COLO668 (cell line): ENCODE results near the gene CKS1B.
A peak's percentile ranks its signal among the peaks of the same experiment; 100 is the strongest.

Source experiments
- DNase-seq: peaks from one replicate; lab custom pipeline; 2025; ENCODE audit not compliant: unreplicated experiment; lab: John Stamatoyannopoulos, UW

CKS1B gene

GRCh38 chr1:155000411-155000725 is 25.9 kb downstream of the CKS1B start:
- DNase-seq: no peak

- DNase-seq: peak; percentile 98
Observed at GRCh38 chr1:155000726-155001424, 26.4 kb downstream of the CKS1B start.

- DNase-seq: no peak
Observed at GRCh38 chr1:155001425-155001674, 26.9 kb downstream of the CKS1B start.

- DNase-seq: peak; percentile 100
Observed at GRCh38 chr1:155001675-155002463, 27.4 kb downstream of the CKS1B start.

GRCh38 chr1:155002464-155003226 is 28.2 kb downstream of the CKS1B start, which contains the start of gene ZBTB7B:
TSS of gene ZBTB7B (plus strand) at chr1:155002802. CDS start at chr1:155014661, 11,859 bp downstream.
- peak; percentile 71 for DNase-seq

- peak; percentile 57 for DNase-seq
Observed at GRCh38 chr1:155003227-155003765, 28.8 kb downstream of the CKS1B start.

- peak; percentile 57 for DNase-seq
Observed at GRCh38 chr1:155003766-155004351, 29.4 kb downstream of the CKS1B start.

- no peak for DNase-seq
Observed at GRCh38 chr1:155004352-155005075, 30.0 kb downstream of the CKS1B start.

GRCh38 chr1:155005076-155006011 is 30.9 kb downstream of the CKS1B start:
- DNase-seq: peak; percentile 32

GRCh38 chr1:155006601-155007101 is 32.2 kb downstream of the CKS1B start:
- no peak for DNase-seq

- no peak for DNase-seq
Observed at GRCh38 chr1:155007251-155007828, 32.9 kb downstream of the CKS1B start.

- DNase-seq: no peak
Observed at GRCh38 chr1:155008015-155008941, 33.8 kb downstream of the CKS1B start.

- DNase-seq: no peak
Observed at GRCh38 chr1:155009221-155009711, 34.8 kb downstream of the CKS1B start.

- DNase-seq: no peak
Observed at GRCh38 chr1:155009742-155010141, 35.3 kb downstream of the CKS1B start.

- no peak for DNase-seq
Observed at GRCh38 chr1:155010211-155010918, 35.9 kb downstream of the CKS1B start.

GRCh38 chr1:155011004-155011416 is 36.5 kb downstream of the CKS1B start:
- no peak for DNase-seq

- no peak for DNase-seq
Observed at GRCh38 chr1:155011437-155012025, 37.0 kb downstream of the CKS1B start.
